Measurements from ENCODE around the gene KLRC4.
"Not testable (repeated sequence)": the region's sequence is repeated elsewhere in the genome, so short reads cannot be mapped to it uniquely, and the experiment has no call there.

Gene KLRC4

GRCh38 chr12:10409392-10409791 lies at the start of gene KLRC4:
Gene KLRC4 (minus strand): TSS chr12:10409757. CDS start chr12:10409575, 182 bp downstream.
- DNase-seq (ENCODE audit: low spot score), result no peak

GRCh38 chr12:10457760-10458159 lies 48.2 kb upstream of the KLRC4 start:
- no peak for DNase-seq (ENCODE audit: low spot score)

- DNase-seq (ENCODE audit: low spot score), result no peak
Observed at GRCh38 chr12:10456856-10457255, 47.3 kb upstream of the KLRC4 start.

GRCh38 chr12:10455766-10456165 lies 46.2 kb upstream of the KLRC4 start:
- DNase-seq (ENCODE audit: low spot score), result no peak

- no peak for DNase-seq (ENCODE audit: low spot score)
Observed at GRCh38 chr12:10454531-10454930, 45.0 kb upstream of the KLRC4 start.

GRCh38 chr12:10453156-10453555 lies 43.6 kb upstream of the KLRC4 start, which contains the start of gene KLRC1:
Gene KLRC1 (minus strand): TSS chr12:10453377. CDS start chr12:10451156, 2,221 bp downstream.
- DNase-seq (ENCODE audit: low spot score), result no peak

- no peak for DNase-seq (ENCODE audit: low spot score)
Observed at GRCh38 chr12:10448236-10448635, 38.7 kb upstream of the KLRC4 start.

- not testable (repeated sequence) for DNase-seq (ENCODE audit: low spot score)
Observed at GRCh38 chr12:10446052-10446451, 36.5 kb upstream of the KLRC4 start.

- not testable (repeated sequence) for DNase-seq (ENCODE audit: low spot score)
Observed at GRCh38 chr12:10441144-10441543, 31.6 kb upstream of the KLRC4 start.

- DNase-seq (ENCODE audit: low spot score), result not testable (repeated sequence)
Observed at GRCh38 chr12:10439608-10440274, 30.2 kb upstream of the KLRC4 start.

- DNase-seq (ENCODE audit: low spot score), result not testable (repeated sequence)
Observed at GRCh38 chr12:10437601-10438000, 28.0 kb upstream of the KLRC4 start.

- DNase-seq (ENCODE audit: low spot score), result not testable (repeated sequence)
Observed at GRCh38 chr12:10435816-10436215, 26.3 kb upstream of the KLRC4 start, which contains the start of gene KLRC2. Gene KLRC2 (minus strand): TSS chr12:10436010. CDS start chr12:10435986, 24 bp downstream.

GRCh38 chr12:10430623-10431022 lies 21.1 kb upstream of the KLRC4 start:
- DNase-seq (ENCODE audit: low spot score), result not testable (repeated sequence)

GRCh38 chr12:10425938-10426337 lies 16.4 kb upstream of the KLRC4 start:
- not testable (repeated sequence) for DNase-seq (ENCODE audit: low spot score)

- DNase-seq (ENCODE audit: low spot score), result not testable (repeated sequence)
Observed at GRCh38 chr12:10424260-10424899, 14.8 kb upstream of the KLRC4 start.

GRCh38 chr12:10422159-10422558 lies 12.6 kb upstream of the KLRC4 start:
- DNase-seq (ENCODE audit: low spot score), result not testable (repeated sequence)

- not testable (repeated sequence) for DNase-seq (ENCODE audit: low spot score)
Observed at GRCh38 chr12:10420334-10420733, 10.8 kb upstream of the KLRC4 start, which contains the start of gene KLRC3. Gene KLRC3 (minus strand): TSS chr12:10420595. CDS start chr12:10420550, 45 bp downstream.

- DNase-seq (ENCODE audit: low spot score), result no peak
Observed at GRCh38 chr12:10408842-10409241, 715 bp downstream of the KLRC4 start.

GRCh38 chr12:10406725-10407124 lies 2.8 kb downstream of the KLRC4 start:
- DNase-seq (ENCODE audit: low spot score), result no peak

GRCh38 chr12:10405294-10405693 lies 4.3 kb downstream of the KLRC4 start:
- no peak for DNase-seq (ENCODE audit: low spot score)

GRCh38 chr12:10404798-10405197 lies 4.8 kb downstream of the KLRC4 start:
- no peak for DNase-seq (ENCODE audit: low spot score)

- no peak for DNase-seq (ENCODE audit: low spot score)
Observed at GRCh38 chr12:10400829-10401228, 8.7 kb downstream of the KLRC4 start.

GRCh38 chr12:10398168-10398567 lies 11.4 kb downstream of the KLRC4 start:
- DNase-seq (ENCODE audit: low spot score), result no peak

Data from GM03348 (cell line).